Activated T-cell treated with anti-CD3 and anti-CD28 coated beads for 1 hour (primary cell): ENCODE measurements around the gene ADAM12.

ENCODE experiments used
- DNase-seq: peaks from one replicate; pipeline ENCODE4 v3.0.0-alpha.2; 2020; ENCODE audit warnings: low read depth

ADAM12 gene

GRCh38 chr10:126212738-126213137 is 175.5 kb downstream of the ADAM12 start:
- DNase-seq = no peak

- DNase-seq = no peak
Observed at GRCh38 chr10:126210051-126210651, 178.1 kb downstream of the ADAM12 start.

- DNase-seq = no peak
Observed at GRCh38 chr10:126209451-126209850, 178.8 kb downstream of the ADAM12 start.

GRCh38 chr10:126208726-126209302 is 179.5 kb downstream of the ADAM12 start:
- no peak for DNase-seq

GRCh38 chr10:126207851-126208250 is 180.4 kb downstream of the ADAM12 start:
- DNase-seq = no peak

DNA sequence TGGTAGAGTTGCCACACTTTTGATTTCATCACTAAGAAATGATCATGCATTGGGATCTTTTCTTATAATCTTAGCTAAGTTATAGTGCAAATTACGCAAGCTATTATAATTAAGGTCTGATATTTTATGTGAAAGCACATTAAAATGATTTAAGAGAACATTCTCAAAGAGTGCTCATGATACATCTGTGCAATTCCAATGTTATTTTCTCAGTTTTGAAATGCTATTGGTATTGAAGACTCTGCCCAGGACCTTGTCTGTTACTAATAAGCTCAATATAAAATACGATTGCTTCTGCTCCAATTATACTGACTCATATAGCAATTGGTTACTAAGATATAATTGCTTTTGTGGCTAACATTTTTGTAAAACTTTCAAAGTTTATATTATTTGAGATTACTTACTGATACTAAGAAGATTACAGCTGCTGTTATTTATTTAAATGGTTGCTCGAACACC is 180.9 kb downstream of the ADAM12 start:
- DNase-seq = no peak

DNA sequence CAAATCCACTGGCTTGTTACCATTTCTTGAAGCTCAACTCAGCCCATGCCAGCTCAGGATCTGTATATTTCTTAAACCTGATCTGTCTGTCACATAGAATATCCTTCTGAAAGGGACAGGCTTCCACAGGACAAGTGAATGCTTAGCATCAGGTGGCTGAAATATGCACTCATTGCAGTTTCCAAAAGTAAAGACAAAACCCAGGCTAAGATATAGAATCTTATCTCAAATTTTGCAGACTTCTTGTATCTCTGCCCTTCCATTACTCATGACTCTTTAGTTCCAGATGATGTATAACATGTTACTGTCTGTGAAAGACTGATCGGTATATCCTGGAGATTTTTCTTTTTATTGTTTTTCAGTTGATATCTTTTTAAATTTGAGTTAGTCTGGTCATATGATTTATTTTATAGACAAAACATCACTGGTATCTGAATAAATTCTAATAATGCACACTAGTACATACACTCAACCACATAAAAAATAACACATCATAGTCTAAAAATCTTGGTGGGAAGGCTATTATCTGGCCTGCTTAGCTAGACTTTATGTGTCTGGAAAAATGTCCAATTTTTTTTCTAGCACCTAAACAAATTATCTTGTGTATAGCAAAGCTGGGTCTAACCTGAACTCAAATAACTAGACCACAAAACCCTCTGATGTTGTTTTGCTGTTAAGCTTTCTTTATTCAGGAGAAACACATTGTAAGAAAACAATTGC is 182.6 kb downstream of the ADAM12 start:
- DNase-seq = no peak

GRCh38 chr10:126204320-126204719 is 184.0 kb downstream of the ADAM12 start:
- DNase-seq = no peak

GRCh38 chr10:126203746-126204145 is 184.5 kb downstream of the ADAM12 start:
- DNase-seq = no peak

DNA sequence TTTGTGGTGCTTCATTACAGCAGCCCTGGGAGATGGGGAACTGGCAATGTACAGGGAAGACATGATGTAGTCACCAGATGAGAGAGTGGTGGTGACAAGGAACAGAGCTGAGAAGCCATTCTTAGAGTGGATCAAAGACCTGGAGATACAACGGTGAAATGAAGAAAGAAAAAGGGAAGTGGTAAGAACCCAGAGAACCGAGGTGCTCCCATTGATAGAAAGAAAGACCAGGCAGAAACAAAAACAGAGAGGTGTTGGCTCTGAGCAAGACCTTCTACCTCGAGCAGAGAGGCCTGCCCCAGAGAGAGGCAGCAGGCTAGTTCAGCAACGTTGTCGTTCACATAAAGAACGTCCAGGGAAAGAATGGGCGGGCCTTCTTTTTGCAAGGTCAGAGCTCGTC is 186.7 kb downstream of the ADAM12 start:
- DNase-seq = no peak

DNA sequence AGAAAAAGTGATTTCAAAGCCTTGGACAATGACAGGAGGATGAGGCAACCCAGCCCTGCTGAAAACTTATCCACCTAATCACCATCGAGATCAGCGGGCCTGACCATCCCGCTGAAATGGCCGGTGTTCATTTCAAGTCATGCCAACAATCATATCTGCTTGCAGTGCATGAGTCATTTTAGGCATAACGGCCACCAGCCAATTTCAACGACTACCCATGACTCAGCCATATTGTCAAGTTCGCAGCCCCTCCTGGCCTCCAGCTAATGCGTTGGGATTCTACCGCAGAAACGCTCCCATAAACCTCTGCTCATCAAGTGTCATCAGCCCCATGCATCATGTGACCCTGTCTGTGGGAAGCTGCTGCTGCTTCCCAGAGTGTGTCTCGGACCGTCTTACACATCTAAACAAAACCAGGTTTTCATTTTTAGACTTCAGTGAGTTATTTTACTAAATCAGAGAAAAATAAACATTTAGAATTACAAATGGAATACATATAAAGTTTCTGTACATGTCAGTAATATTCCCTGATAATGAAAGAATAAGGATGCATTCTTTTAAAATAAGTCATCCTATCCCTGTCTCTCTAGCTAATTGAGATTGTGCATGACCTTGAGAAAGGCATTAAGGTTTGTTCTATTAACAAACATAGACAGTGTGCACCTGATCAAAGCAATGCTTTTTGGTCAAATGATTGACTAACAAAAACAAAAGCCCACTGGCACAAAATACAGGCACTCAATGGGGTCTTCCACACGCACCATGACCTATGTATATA is 188.9 kb downstream of the ADAM12 start:
- DNase-seq = no peak

GRCh38 chr10:126198681-126199080 is 189.6 kb downstream of the ADAM12 start:
- no peak for DNase-seq

DNA sequence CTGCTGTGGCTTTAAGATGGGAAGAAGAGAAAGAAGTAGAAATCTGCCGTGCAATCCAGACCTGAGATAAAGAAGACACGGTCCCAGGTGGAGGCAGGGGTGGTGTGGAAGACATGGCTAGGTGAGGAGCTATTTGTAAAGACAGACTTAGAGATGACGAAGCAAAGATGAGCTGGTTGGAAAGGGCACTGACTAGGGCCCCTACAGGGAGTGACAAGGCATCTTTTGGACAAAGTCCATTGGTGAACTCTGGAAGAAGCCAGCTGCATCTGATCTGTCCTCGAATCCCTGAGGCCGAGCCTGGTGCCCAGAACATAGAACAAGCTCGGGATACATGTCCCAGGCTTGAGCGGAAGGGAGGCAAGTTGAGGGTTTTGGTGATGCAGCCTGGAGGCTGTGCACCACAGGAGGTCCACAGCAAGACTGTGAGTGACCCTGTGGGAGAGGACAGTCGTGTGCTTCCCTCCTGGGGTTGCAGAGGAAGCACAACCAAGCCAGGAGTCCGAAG is 191.2 kb downstream of the ADAM12 start:
- no peak for DNase-seq

GRCh38 chr10:126196281-126196680 is 192.0 kb downstream of the ADAM12 start:
- no peak for DNase-seq

- no peak for DNase-seq
Observed at GRCh38 chr10:126191192-126191591, 197.1 kb downstream of the ADAM12 start.

DNA sequence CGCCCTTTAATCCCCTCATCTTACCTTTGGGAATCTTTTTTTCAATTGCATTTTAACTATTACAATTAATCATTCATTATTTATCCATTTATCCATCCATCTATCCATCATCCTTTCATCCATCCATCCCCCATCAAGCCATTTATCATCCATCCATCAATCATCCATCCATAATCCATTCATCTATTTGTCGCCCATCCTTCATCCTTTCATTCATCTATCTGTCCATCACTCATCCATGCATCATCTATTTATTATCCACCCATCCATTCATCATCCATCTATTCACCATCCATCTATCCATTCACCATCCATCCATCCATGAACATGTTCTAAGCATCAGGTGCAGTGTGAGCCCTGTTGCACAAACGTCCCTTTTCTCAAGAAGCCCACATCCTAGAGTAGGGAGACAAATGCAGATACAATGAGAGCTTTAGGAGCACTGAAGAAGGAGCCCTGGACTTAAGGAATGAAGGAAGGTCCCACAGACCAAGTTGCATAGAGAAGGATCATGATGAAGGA is 199.5 kb downstream of the ADAM12 start:
- no peak for DNase-seq

- no peak for DNase-seq
Observed at GRCh38 chr10:126187399-126187798, 200.9 kb downstream of the ADAM12 start.

DNA sequence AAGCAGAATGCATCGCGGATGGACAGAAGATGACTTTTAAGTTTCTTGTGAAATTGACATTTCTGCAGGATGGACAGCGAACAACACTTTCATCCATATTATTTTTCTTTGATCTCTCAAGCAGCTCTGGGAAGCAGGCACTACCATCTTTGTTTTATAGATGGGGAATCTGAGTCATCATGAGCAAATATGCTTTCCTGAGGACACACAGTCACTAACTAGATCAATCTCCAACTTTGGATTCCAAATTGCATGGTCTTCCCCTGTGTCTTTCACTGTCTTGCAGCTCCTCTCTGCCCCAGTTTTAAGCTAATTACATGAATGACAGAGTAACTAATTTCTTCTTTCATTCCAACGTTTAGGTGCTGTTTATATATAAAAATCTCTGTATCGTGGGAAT is 201.5 kb downstream of the ADAM12 start:
- no peak for DNase-seq

DNA sequence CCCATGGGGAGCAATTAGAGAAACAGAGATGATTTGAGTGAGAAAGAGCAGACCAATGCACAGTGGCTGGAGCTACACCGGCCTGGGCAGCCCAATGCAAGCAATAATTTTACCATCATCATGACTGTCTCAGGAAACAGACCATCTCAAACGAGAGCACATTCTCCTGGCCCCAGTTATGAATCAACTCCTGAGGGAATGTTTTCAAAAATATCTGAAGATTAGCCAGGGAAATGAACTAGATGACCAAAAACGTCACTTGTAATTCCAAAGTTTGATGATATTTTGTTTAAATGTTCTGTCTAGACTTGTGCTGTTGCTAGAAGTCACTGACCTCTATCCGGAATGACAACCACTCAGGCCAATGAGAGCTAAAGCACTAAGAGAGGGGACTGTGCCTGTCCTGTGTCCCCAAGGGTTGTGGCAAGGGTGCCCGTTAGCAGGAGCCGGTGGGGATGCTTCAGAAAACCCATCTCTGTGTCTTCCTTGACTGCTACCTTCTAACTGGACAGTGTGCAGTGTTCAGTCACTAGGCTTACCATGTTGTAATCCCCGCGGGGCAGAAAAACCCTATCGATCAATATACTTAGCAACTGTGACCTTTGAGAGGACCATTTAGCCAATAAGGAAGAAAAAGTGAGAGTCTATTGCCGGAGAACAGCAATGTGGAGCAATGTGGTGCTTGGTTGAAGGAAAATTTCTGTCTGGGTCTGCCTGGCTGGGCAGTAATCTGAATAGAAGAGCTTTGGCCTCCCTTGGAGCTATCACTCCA is 202.4 kb downstream of the ADAM12 start:
- DNase-seq = no peak

- DNase-seq = no peak
Observed at GRCh38 chr10:126181626-126182025, 206.7 kb downstream of the ADAM12 start.

DNA sequence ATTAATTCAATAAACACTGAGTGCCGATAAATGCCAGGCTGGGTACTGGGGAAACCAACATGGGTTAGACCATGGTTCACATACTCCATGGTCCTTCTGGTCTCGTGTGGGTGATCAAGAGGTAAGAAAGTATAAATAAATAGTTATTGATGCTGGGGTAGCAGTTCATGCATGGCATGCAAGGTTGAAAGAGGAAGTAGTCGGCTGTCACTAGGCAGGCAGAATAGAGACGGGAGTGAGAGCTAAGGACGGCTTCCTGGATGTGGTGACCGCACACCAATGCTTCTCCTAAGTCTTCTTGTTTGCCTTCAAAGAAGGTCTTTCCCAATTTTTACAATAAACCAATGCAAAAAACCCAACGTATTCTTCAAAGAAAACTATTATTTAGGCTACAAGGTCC is 208.6 kb downstream of the ADAM12 start:
- no peak for DNase-seq
